Activated CD8-positive, alpha-beta memory T cell treated with anti-CD3 and anti-CD28 coated beads, Interleukin-2, amount 10 ng/mL, durations not matched to agents 7 days and 5 days (primary cell): Measurements from ENCODE around the gene USP17L19. TPM values are rescaled to one million over a fixed set of nuclear protein-coding genes. Genes with fewer than 3 reads are reported as not detected.
"Not testable (repeated sequence)": the region's sequence is repeated elsewhere in the genome, so short reads cannot be mapped to it uniquely, and the experiment has no call there.

ENCODE experiments used
- ATAC-seq: fragments of 150-1000 bp; cut with Tn5 transposase; one replicate; pipeline ENCODE4 v1.10.0; 2021; ENCODE audit warnings: moderate library complexity
- CTCF ChIA-PET: fragments of 350-600 bp; sonication (Branson Sonifier 250); formaldehyde crosslinking; loops from one replicate; lab custom pipeline; 2021; ENCODE audit warnings: antibody characterized with exemption; lab: Charles Lee
- DNase-seq: peaks from one replicate; pipeline ENCODE4 v3.0.0-alpha.2; 2020
- H3K27ac Mint-ChIP-seq: one replicate; pipeline ENCODE4 v1.8.0; 2021; ENCODE audit warnings: mild to moderate bottlenecking, mixed read lengths
- H3K27me3 Mint-ChIP-seq: one replicate; pipeline ENCODE4 v1.8.0; 2021; ENCODE audit warnings: mixed read lengths
- H3K36me3 Mint-ChIP-seq: one replicate; pipeline ENCODE4 v1.8.0; 2021; ENCODE audit warnings: mild to moderate bottlenecking, mixed read lengths
- H3K4me1 Mint-ChIP-seq: one replicate; pipeline ENCODE4 v1.8.0; 2021; ENCODE audit warnings: mixed read lengths
- H3K4me3 Mint-ChIP-seq: one replicate; pipeline ENCODE4 v1.8.0; 2021; ENCODE audit warnings: mild to moderate bottlenecking, moderate library complexity, mixed read lengths
- H3K9me3 Mint-ChIP-seq: one replicate; pipeline ENCODE4 v1.8.0; 2022; ENCODE audit warnings: low read depth, mixed read lengths
- total RNA-seq, 2 experiments: library from RNA; stranded (reverse); gene quantifications; one replicate each; pipeline ENCODE4 v1.2.3, GENCODE V29; 2021

USP17L19 gene, protein sequence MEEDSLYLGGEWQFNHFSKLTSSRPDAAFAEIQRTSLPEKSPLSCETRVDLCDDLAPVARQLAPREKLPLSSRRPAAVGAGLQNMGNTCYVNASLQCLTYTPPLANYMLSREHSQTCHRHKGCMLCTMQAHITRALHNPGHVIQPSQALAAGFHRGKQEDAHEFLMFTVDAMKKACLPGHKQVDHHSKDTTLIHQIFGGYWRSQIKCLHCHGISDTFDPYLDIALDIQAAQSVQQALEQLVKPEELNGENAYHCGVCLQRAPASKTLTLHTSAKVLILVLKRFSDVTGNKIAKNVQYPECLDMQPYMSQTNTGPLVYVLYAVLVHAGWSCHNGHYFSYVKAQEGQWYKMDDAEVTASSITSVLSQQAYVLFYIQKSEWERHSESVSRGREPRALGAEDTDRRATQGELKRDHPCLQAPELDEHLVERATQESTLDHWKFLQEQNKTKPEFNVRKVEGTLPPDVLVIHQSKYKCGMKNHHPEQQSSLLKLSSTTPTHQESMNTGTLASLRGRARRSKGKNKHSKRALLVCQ
- total RNA-seq: not detected

GRCh38 chr4:9253078-9253477 lies at the start of gene USP17L19:
USP17L19 (plus strand) TSS chr4:9253378; CDS start chr4:9253378, 0 bp downstream.
- H3K4me1 Mint-ChIP-seq, ATAC-seq, DNase-seq, H3K4me3 Mint-ChIP-seq, H3K27ac Mint-ChIP-seq, CTCF ChIA-PET, H3K36me3 Mint-ChIP-seq, H3K27me3 Mint-ChIP-seq, H3K9me3 Mint-ChIP-seq: not testable (repeated sequence)

DNA sequence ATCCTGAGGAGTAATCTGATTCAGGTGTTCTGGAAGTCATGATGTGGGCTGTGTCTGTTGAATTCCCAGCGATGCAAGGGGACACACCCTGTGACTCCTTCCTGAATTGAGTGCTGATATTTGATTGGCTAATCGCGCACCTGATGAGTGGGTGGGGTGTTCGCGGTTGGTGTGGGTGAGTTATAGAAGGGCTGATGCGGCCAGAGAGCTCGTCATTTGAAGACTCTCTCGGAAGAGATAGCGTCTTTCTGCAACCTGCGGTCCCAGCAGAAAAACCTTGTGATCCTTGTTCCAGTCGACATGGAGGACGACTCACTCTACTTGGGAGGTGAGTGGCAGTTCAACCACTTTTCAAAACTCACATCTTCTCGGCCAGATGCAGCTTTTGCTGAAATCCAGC lies 42.8 kb upstream of the USP17L19 start, which contains the start of gene USP17L10:
Gene USP17L10, plus strand, starts transcription at position 301 of the 400 bp plus-strand sequence. Its CDS starts 0 bp downstream, at position 301.
- H3K9me3 Mint-ChIP-seq, ATAC-seq, H3K36me3 Mint-ChIP-seq, H3K4me3 Mint-ChIP-seq, DNase-seq, H3K27ac Mint-ChIP-seq, H3K4me1 Mint-ChIP-seq, CTCF ChIA-PET, H3K27me3 Mint-ChIP-seq: not testable (repeated sequence)

DNA sequence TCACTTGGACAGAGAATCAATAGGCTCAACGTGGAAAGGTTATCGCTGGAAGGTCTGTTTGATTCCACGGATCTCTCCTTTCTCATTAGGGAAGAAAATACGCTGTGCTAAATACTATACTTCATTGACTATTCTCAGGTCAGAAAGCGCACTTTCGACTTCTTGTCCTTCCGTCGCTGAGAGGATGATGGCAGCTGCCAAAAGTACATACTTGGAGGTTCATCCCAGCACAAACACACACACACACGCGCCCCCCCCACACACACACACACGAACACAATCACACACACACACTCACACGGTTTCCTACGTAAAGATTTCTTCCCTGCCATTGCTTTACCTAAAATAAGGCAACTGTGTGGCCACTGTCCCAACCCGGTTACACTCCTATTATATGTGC lies 38.5 kb upstream of the USP17L19 start:
- H3K27ac Mint-ChIP-seq, H3K36me3 Mint-ChIP-seq, H3K4me3 Mint-ChIP-seq, CTCF ChIA-PET, H3K4me1 Mint-ChIP-seq, ATAC-seq, H3K27me3 Mint-ChIP-seq, H3K9me3 Mint-ChIP-seq: not testable (repeated sequence)
- DNase-seq: peak; percentile 19

GRCh38 chr4:9215105-9215504 lies 38.1 kb upstream of the USP17L19 start, which contains the start of gene USP17L11:
USP17L11 (plus strand) TSS chr4:9215405; CDS start chr4:9215405, 0 bp downstream.
- H3K4me1 Mint-ChIP-seq, ATAC-seq, H3K4me3 Mint-ChIP-seq, H3K27me3 Mint-ChIP-seq, H3K36me3 Mint-ChIP-seq, H3K9me3 Mint-ChIP-seq, CTCF ChIA-PET, H3K27ac Mint-ChIP-seq, DNase-seq: not testable (repeated sequence)

DNA sequence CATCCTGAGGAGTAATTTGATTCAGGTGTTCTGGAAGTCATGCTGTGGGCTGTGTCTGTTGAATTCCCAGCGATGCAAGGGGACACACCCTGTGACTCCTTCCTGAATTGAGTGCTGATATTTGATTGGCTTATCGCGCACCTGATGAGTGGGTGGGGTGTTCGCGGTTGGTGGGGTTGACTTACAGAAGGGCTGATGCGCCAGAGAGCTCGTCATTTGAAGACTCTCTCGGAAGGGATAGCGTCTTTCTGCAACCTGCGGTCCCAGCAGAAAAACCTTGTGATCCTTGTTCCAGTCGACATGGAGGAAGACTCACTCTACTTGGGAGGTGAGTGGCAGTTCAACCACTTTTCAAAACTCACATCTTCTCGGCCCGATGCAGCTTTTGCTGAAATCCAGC lies 33.3 kb upstream of the USP17L19 start, which contains the start of gene USP17L12:
Gene USP17L12, plus strand, starts transcription at position 301 of the 400 bp plus-strand sequence. Its CDS starts 0 bp downstream, at position 301.
- H3K27ac Mint-ChIP-seq, H3K36me3 Mint-ChIP-seq, H3K4me1 Mint-ChIP-seq, H3K27me3 Mint-ChIP-seq, H3K9me3 Mint-ChIP-seq, CTCF ChIA-PET, DNase-seq, H3K4me3 Mint-ChIP-seq, ATAC-seq: not testable (repeated sequence)

GRCh38 chr4:9224596-9224995 lies 28.6 kb upstream of the USP17L19 start, which contains the start of gene USP17L13:
USP17L13 (plus strand) TSS chr4:9224896; CDS start chr4:9224896, 0 bp downstream.
- H3K36me3 Mint-ChIP-seq, H3K4me3 Mint-ChIP-seq, DNase-seq, H3K9me3 Mint-ChIP-seq, ATAC-seq, H3K4me1 Mint-ChIP-seq, H3K27me3 Mint-ChIP-seq, H3K27ac Mint-ChIP-seq, CTCF ChIA-PET: not testable (repeated sequence)

GRCh38 chr4:9230249-9230648 lies 22.9 kb upstream of the USP17L19 start:
- CTCF ChIA-PET, H3K27ac Mint-ChIP-seq, H3K9me3 Mint-ChIP-seq, H3K4me1 Mint-ChIP-seq, H3K4me3 Mint-ChIP-seq, ATAC-seq, H3K36me3 Mint-ChIP-seq, H3K27me3 Mint-ChIP-seq: not testable (repeated sequence)
- DNase-seq: peak; percentile 36

DNA sequence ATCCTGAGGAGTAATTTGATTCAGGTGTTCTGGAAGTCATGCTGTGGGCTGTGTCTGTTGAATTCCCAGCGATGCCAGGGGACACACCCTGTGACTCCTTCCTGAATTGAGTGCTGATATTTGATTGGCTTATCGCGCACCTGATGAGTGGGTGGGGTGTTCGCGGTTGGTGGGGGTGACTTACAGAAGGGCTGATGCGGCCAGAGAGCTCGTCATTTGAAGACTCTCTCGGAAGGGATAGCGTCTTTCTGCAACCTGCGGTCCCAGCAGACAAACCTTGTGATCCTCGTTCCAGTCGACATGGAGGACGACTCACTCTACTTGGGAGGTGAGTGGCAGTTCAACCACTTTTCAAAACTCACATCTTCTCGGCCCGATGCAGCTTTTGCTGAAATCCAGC lies 19.1 kb upstream of the USP17L19 start, which contains the start of gene USP17L15:
Gene USP17L15, plus strand, starts transcription at position 301 of the 400 bp plus-strand sequence. Its CDS starts 0 bp downstream, at position 301.
- H3K9me3 Mint-ChIP-seq, H3K36me3 Mint-ChIP-seq, H3K4me1 Mint-ChIP-seq, H3K27me3 Mint-ChIP-seq, CTCF ChIA-PET, DNase-seq, ATAC-seq, H3K27ac Mint-ChIP-seq, H3K4me3 Mint-ChIP-seq: not testable (repeated sequence)

GRCh38 chr4:9238461-9238860 lies 14.7 kb upstream of the USP17L19 start:
- H3K27ac Mint-ChIP-seq, DNase-seq, CTCF ChIA-PET, ATAC-seq, H3K36me3 Mint-ChIP-seq, H3K4me1 Mint-ChIP-seq, H3K4me3 Mint-ChIP-seq, H3K27me3 Mint-ChIP-seq, H3K9me3 Mint-ChIP-seq: not testable (repeated sequence)

- H3K9me3 Mint-ChIP-seq, H3K4me1 Mint-ChIP-seq, H3K27me3 Mint-ChIP-seq, H3K36me3 Mint-ChIP-seq, ATAC-seq, H3K27ac Mint-ChIP-seq, CTCF ChIA-PET, H3K4me3 Mint-ChIP-seq, DNase-seq: not testable (repeated sequence)
Measured at GRCh38 chr4:9243579-9243978, 9.6 kb upstream of the USP17L19 start, which contains the start of gene USP17L17. USP17L17 (plus strand) TSS chr4:9243879; CDS start chr4:9243879, 0 bp downstream.

- peak; percentile 40 for DNase-seq
- H3K4me1 Mint-ChIP-seq, H3K36me3 Mint-ChIP-seq, H3K9me3 Mint-ChIP-seq, H3K27ac Mint-ChIP-seq, H3K27me3 Mint-ChIP-seq, CTCF ChIA-PET, ATAC-seq, H3K4me3 Mint-ChIP-seq: not testable (repeated sequence)
Measured at GRCh38 chr4:9247953-9248680, 5.1 kb upstream of the USP17L19 start, which contains the start of gene USP17L18. USP17L18 (plus strand) TSS chr4:9248630; CDS start chr4:9248630, 0 bp downstream.

DNA sequence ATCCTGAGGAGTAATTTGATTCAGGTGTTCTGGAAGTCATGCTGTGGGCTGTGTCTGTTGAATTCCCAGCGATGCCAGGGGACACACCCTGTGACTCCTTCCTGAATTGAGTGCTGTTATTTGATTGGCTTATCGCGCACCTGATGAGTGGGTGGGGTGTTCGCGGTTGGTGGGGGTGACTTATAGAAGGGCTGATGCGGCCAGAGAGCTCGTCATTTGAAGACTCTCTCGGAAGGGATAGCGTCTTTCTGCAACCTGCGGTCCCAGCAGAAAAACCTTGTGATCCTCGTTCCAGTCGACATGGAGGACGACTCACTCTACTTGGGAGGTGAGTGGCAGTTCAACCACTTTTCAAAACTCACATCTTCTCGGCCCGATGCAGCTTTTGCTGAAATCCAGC lies 4.6 kb downstream of the USP17L19 start, which contains the start of gene USP17L20:
Gene USP17L20, plus strand, starts transcription at position 301 of the 400 bp plus-strand sequence. Its CDS starts 0 bp downstream, at position 301.
- DNase-seq, H3K27me3 Mint-ChIP-seq, H3K9me3 Mint-ChIP-seq, CTCF ChIA-PET, H3K4me1 Mint-ChIP-seq, ATAC-seq, H3K36me3 Mint-ChIP-seq, H3K27ac Mint-ChIP-seq, H3K4me3 Mint-ChIP-seq: not testable (repeated sequence)

DNA sequence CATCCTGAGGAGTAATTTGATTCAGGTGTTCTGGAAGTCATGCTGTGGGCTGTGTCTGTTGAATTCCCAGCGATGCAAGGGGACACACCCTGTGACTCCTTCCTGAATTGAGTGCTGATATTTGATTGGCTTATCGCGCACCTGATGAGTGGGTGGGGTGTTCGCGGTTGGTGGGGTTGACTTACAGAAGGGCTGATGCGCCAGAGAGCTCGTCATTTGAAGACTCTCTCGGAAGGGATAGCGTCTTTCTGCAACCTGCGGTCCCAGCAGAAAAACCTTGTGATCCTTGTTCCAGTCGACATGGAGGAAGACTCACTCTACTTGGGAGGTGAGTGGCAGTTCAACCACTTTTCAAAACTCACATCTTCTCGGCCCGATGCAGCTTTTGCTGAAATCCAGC lies 9.4 kb downstream of the USP17L19 start, which contains the start of gene USP17L21:
Gene USP17L21, plus strand, starts transcription at position 301 of the 400 bp plus-strand sequence. Its CDS starts 0 bp downstream, at position 301.
- H3K4me1 Mint-ChIP-seq, H3K4me3 Mint-ChIP-seq, CTCF ChIA-PET, H3K27me3 Mint-ChIP-seq, ATAC-seq, DNase-seq, H3K36me3 Mint-ChIP-seq, H3K27ac Mint-ChIP-seq, H3K9me3 Mint-ChIP-seq: not testable (repeated sequence)
